ENCODE results near the gene SAMD8.
"Not testable (repeated sequence)": the region's sequence is repeated elsewhere in the genome, so short reads cannot be mapped to it uniquely, and the experiment has no call there.

Gene SAMD8

DNA sequence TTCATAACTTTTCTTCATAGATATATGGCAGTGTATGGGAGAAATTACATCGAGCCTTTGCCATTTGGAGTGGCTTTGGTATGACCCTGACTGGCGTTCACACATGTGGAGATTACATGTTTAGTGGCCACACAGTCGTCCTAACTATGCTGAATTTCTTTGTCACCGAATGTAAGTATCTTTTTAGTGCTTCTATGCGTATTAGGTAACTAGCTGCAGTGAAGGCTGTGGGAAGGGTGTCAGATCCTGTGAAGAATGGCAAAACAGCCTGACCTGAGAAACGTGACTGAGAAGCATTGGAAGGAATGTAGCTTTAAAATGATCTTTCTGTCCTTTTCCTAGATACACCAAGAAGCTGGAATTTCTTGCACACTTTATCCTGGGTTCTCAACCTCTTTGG lies 64.6 kb downstream of the SAMD8 start:
- DNase-seq = no peak
- in situ Hi-C loops (cut with HindIII; ENCODE audit: low pct_ligation_motif_present, low pct_unique_long_range_greater_than_20kb, low sequenced_read_pairs) = no loop called here

DNA sequence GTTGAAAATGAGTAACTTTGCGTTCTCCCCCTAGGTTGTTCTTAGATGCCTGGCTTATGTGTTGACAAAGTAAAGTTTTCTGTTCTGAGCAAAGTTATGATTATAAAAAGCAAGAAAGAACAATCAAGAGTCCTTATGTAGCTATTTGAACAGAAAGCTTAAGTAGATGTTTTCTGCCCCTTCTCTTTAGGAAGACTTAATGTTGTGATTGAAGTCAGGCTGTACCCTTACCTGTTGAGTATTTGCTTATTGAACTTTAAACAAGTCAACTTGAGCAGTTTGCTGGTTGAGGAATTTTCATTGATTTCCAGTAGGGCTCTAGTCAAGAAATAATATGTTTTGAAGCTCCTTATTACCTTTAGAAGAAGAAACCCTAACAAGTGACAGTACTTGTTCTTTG lies 65.3 kb downstream of the SAMD8 start:
- in situ Hi-C loops (cut with HindIII; ENCODE audit: low pct_ligation_motif_present, low pct_unique_long_range_greater_than_20kb, low sequenced_read_pairs) = no loop called here
- no peak for DNase-seq

DNA sequence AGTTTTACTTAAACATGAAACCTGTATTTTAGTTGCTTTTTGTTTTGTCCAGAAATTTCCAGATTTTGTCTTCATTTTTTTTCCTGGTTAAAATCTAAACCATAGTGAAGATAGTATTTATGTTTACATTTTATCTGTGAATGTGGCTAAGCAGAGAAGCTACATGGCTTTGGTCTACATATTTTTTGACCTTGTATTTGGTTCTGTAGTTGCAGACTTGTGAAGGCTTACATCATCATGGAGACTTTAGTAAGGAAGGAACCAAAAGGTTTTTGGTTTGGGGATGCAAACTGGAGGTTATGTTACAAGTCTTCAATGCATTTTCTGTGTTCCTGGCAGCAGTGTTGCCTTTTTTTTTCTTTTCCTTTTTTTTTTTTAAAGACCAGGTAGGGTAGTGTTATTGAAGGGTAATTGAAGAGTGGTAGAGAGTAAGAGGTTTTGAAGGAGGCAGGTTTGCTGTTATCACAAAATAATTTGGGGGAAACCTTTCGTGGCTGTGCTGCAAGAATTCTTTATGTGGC lies 68.3 kb downstream of the SAMD8 start:
- no peak for DNase-seq
- in situ Hi-C loops (cut with HindIII; ENCODE audit: low pct_ligation_motif_present, low pct_unique_long_range_greater_than_20kb, low sequenced_read_pairs) = no loop called here

DNA sequence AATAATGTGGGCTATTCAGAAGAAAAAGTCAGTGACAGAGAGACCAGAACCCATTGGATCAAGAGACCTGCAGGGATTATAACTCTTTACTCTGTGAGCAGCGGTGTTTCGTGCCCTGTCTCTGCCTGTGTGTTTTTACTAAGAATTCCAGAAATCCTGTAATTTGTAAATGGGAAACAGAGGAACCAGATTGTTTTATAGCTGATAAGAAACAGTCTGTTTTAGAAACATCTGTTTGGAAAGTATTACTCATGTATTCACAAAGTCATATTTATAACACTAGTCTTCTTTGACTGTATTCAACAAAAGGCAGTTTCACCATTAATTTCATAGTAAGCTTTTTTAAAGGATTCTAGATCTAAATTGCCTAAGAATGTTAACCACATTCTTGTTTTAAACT lies 69.1 kb downstream of the SAMD8 start:
- no peak for DNase-seq
- in situ Hi-C loops (cut with HindIII; ENCODE audit: low pct_ligation_motif_present, low pct_unique_long_range_greater_than_20kb, low sequenced_read_pairs) = no loop called here

- DNase-seq = no peak
- in situ Hi-C loops (cut with HindIII; ENCODE audit: low pct_ligation_motif_present, low pct_unique_long_range_greater_than_20kb, low sequenced_read_pairs) = no loop called here
Observed at GRCh38 chr10:75181073-75181472, 69.6 kb downstream of the SAMD8 start.

DNA sequence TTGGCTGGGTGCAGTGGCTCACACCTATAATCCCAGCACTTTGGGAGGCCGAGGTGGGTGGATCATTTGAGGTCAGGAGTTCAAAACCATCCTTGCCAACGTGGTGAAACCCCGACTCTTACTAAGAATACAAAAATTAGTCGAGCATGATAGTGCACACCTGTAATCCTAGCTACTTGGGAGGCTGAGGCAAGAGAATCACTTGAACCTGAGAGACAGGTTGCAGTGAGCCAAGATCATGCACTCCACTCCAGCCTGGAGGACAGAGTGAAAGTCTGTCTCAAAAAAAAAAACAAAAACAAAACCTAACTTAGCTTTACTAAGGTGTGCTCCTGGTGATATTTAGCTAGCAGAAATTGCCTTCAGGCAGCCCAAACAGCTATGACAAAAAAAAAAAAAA lies 74.9 kb downstream of the SAMD8 start:
- in situ Hi-C loops (cut with HindIII; ENCODE audit: low pct_ligation_motif_present, low pct_unique_long_range_greater_than_20kb, low sequenced_read_pairs) = no loop called here
- DNase-seq = no peak

- DNase-seq = peak; percentile 68
- in situ Hi-C loops (cut with HindIII; ENCODE audit: low pct_ligation_motif_present, low pct_unique_long_range_greater_than_20kb, low sequenced_read_pairs) = no loop called here
Observed at GRCh38 chr10:75187961-75188426, 76.5 kb downstream of the SAMD8 start.

DNA sequence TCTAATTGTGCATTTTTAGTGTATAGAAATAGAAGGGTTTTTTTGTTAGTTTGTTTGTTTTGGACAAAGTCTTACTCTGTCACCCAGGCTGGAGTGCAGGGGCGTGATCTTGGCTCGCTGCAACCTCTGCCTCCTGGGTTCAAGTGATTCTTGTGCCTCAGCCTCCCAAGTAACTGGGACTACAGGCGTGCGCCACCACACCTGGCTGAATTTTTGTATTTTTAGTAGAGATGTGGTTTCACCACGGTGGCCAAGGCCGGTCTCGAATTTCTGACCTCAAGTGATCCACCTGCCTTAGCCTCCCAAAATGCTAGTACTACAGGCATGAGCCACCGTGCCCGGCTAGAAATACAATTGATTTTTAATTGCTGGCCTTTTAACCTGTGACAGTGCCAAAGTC lies 77.1 kb downstream of the SAMD8 start:
- DNase-seq; in situ Hi-C loops (cut with HindIII; ENCODE audit: low pct_ligation_motif_present, low pct_unique_long_range_greater_than_20kb, low sequenced_read_pairs): not testable (repeated sequence)

GRCh38 chr10:75189266-75190096 lies 78.0 kb downstream of the SAMD8 start:
- DNase-seq = no peak
- in situ Hi-C loops (cut with HindIII; ENCODE audit: low pct_ligation_motif_present, low pct_unique_long_range_greater_than_20kb, low sequenced_read_pairs) = no loop called here

- in situ Hi-C loops (cut with HindIII; ENCODE audit: low pct_ligation_motif_present, low pct_unique_long_range_greater_than_20kb, low sequenced_read_pairs) = no loop called here
- DNase-seq = peak; percentile 73
Observed at GRCh38 chr10:75191821-75192568, 80.5 kb downstream of the SAMD8 start.

DNA sequence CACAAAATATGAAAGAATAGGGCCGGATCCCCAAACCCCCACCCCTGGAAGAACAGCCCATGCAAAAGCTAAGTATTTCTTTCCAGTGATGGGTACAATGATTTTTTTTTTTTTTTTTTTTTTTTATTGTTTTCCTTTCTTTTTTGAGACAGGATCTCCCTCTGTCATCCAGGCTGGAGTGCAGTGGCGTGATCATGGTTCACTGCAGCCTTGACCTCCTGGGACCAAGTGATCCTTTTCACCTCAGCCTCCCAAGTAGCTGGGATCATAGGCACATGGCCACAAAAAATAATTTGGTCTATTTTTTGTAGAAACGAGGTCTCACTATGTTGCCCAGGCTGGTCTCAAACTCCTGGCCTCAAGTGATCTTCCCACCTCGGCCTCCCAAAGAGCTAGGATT lies 83.2 kb downstream of the SAMD8 start:
- in situ Hi-C loops (cut with HindIII; ENCODE audit: low pct_ligation_motif_present, low pct_unique_long_range_greater_than_20kb, low sequenced_read_pairs); DNase-seq: not testable (repeated sequence)

- peak; percentile 12 for DNase-seq
- in situ Hi-C loops (cut with HindIII; ENCODE audit: low pct_ligation_motif_present, low pct_unique_long_range_greater_than_20kb, low sequenced_read_pairs) = no loop called here
Observed at GRCh38 chr10:75195035-75195763, 83.7 kb downstream of the SAMD8 start.

DNA sequence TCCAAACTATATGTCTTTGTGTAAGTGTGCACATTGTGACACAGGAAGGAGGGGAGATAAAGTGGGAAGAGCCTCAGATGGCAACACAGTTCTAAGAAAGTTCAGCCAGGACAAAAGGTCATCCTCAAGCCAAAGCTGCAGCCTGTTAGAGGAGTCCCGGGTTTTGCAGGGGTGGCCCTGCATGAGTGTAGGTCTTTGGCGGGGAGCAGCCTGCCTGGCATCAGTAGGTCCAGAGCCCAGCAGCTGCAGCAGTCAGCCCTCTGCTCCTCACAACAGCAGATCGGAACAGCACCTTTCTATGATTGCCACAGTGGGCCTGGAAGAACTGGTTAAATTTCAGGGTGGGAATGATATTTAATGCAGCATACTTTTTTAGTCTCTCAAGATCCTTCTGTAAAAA lies 85.6 kb downstream of the SAMD8 start:
- in situ Hi-C loops (cut with HindIII; ENCODE audit: low pct_ligation_motif_present, low pct_unique_long_range_greater_than_20kb, low sequenced_read_pairs) = no loop called here
- DNase-seq = no peak

- no peak for DNase-seq
- in situ Hi-C loops (cut with HindIII; ENCODE audit: low pct_ligation_motif_present, low pct_unique_long_range_greater_than_20kb, low sequenced_read_pairs) = no loop called here
Observed at GRCh38 chr10:75197906-75198305, 86.5 kb downstream of the SAMD8 start.

DNA sequence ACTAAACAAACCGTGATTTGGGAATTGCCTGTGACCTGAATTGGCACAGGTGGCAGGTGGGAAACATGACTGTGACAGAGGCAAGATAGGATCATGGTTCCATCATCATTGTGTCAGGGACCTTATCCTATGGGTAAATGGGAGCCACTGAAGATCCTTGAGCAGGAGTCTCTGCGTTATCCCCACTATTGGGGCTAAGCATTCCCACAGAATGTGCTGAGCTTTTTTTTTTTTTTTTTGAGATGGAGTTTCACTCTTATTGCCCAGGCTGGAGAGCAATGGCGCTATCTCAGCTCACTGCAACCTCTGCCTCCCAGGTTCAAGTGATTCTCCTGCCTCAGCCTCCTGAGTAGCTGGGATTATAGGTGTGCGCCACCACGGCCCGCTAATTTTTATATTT lies 88.5 kb downstream of the SAMD8 start:
- in situ Hi-C loops (cut with HindIII; ENCODE audit: low pct_ligation_motif_present, low pct_unique_long_range_greater_than_20kb, low sequenced_read_pairs); DNase-seq: not testable (repeated sequence)

GRCh38 chr10:75201793-75202307 lies 90.4 kb downstream of the SAMD8 start:
- no peak for DNase-seq
- in situ Hi-C loops (cut with HindIII; ENCODE audit: low pct_ligation_motif_present, low pct_unique_long_range_greater_than_20kb, low sequenced_read_pairs) = no loop called here

GRCh38 chr10:75202321-75203045 lies 91.0 kb downstream of the SAMD8 start:
- in situ Hi-C loops (cut with HindIII; ENCODE audit: low pct_ligation_motif_present, low pct_unique_long_range_greater_than_20kb, low sequenced_read_pairs) = no loop called here
- no peak for DNase-seq

DNA sequence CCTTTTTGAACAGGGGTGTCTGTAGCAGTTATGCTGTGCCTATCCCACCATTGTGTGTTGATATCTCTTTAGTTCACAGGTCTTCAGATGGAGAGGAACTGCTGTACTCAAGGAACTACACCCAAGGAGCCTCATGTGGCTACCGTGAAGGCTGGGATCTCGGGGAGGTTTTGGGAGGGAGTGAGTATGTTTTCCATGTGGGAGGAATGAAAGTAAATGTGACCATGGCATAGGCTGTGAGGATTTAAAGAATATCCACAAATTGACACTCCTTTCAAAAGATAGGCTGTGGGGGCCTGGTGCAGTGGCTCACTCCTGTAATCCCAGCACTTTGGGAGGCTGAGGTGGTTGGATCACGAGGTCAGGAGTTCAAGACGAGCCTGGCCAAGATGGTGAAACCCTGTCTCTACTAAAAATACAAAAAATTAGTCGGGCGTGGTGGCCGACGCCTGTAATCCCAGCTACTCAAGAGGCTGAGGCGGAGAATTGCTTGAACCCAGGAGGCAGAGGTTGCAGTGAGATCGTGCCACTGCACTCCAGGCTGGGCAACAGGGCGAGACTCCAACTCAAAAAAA lies 91.7 kb downstream of the SAMD8 start:
- in situ Hi-C loops (cut with HindIII; ENCODE audit: low pct_ligation_motif_present, low pct_unique_long_range_greater_than_20kb, low sequenced_read_pairs) = not testable (repeated sequence)

More for the DNA sequence above, 91.7 kb downstream of the SAMD8 start:
- not testable (repeated sequence) for DNase-seq
